ACHN (cell line): Measurements from ENCODE around the gene VWA8.
"Not testable (repeated sequence)": the region's sequence is repeated elsewhere in the genome, so short reads cannot be mapped to it uniquely, and the experiment has no call there.

Experiments used
- DNase-seq: peaks from one replicate; pipeline ENCODE4 v3.0.0-alpha.2; 2015
- in situ Hi-C: cut with HindIII; loops from 2 replicates; pipeline ENCODE4 v1.10.0; 2017; ENCODE audit warnings: low sequenced_read_pairs, low pct_ligation_motif_present, low pct_unique_long_range_greater_than_20kb

VWA8 gene

GRCh38 chr13:41895478-41895877 lies 65.4 kb downstream of the VWA8 start:
- no peak for DNase-seq
- in situ Hi-C loops = no loop called here

- DNase-seq = no peak
- in situ Hi-C loops = no loop called here
Measured at GRCh38 chr13:41891119-41891518, 69.8 kb downstream of the VWA8 start.

- DNase-seq = no peak
- in situ Hi-C loops = no loop called here
Measured at GRCh38 chr13:41883147-41883546, 77.8 kb downstream of the VWA8 start.

GRCh38 chr13:41881890-41882289 lies 79.0 kb downstream of the VWA8 start:
- DNase-seq, in situ Hi-C loops: not testable (repeated sequence)

GRCh38 chr13:41880966-41881365 lies 79.9 kb downstream of the VWA8 start:
- DNase-seq = no peak
- in situ Hi-C loops = no loop called here

GRCh38 chr13:41864658-41865057 lies 96.3 kb downstream of the VWA8 start:
- in situ Hi-C loops = no loop called here
- no peak for DNase-seq

GRCh38 chr13:41862659-41863058 lies 98.2 kb downstream of the VWA8 start:
- in situ Hi-C loops, DNase-seq: not testable (repeated sequence)

GRCh38 chr13:41859565-41859964 lies 101.3 kb downstream of the VWA8 start:
- in situ Hi-C loops = no loop called here
- no peak for DNase-seq

- no peak for DNase-seq
Measured at GRCh38 chr13:41858780-41859179, 102.1 kb downstream of the VWA8 start.

GRCh38 chr13:41854758-41855157 lies 106.2 kb downstream of the VWA8 start:
- in situ Hi-C loops = no loop called here
- DNase-seq = no peak

More at GRCh38 chr13:41858780-41859179, 102.1 kb downstream of the VWA8 start:
- in situ Hi-C loops = no loop called here

GRCh38 chr13:41851351-41851750 lies 109.6 kb downstream of the VWA8 start:
- in situ Hi-C loops = no loop called here
- no peak for DNase-seq

GRCh38 chr13:41848435-41849255 lies 112.3 kb downstream of the VWA8 start:
- in situ Hi-C loops = no loop called here
- DNase-seq = peak; percentile 6

- in situ Hi-C loops = no loop called here
Measured at GRCh38 chr13:41847216-41847615, 113.7 kb downstream of the VWA8 start.

GRCh38 chr13:41842036-41842620 lies 118.8 kb downstream of the VWA8 start:
- in situ Hi-C loops = no loop called here
- peak; percentile 20 for DNase-seq

More at GRCh38 chr13:41847216-41847615, 113.7 kb downstream of the VWA8 start:
- no peak for DNase-seq

GRCh38 chr13:41837629-41838028 lies 123.3 kb downstream of the VWA8 start:
- in situ Hi-C loops = no loop called here
- no peak for DNase-seq

GRCh38 chr13:41835871-41836270 lies 125.0 kb downstream of the VWA8 start:
- DNase-seq = no peak
- in situ Hi-C loops = no loop called here

GRCh38 chr13:41834697-41835096 lies 126.2 kb downstream of the VWA8 start:
- DNase-seq, in situ Hi-C loops: not testable (repeated sequence)

- DNase-seq = no peak
- in situ Hi-C loops = no loop called here
Measured at GRCh38 chr13:41833831-41834230, 127.1 kb downstream of the VWA8 start.

GRCh38 chr13:41833201-41833600 lies 127.7 kb downstream of the VWA8 start:
- in situ Hi-C loops = no loop called here
- DNase-seq = no peak
